GM23338 (cell line): ENCODE measurements around the gene SLC6A1. TPM values are rescaled to one million over a fixed set of nuclear protein-coding genes. Genes with fewer than 3 reads are reported as not detected.

Source experiments
- ATAC-seq: fragments of 200-7000 bp; cut with Tn5 transposase; 3 replicates; pipeline ENCODE4 v1.9.1; 2020
- DNase-seq: peaks from one replicate; pipeline ENCODE4 v3.0.0-alpha.2; 2015; ENCODE audit warnings: low spot score
- H2AFZ ChIP-seq: fragments of 200-600 bp; sonication (generic); 2 replicates; pipeline ENCODE4 v1.8.0; 2016; ENCODE audit warnings: antibody characterized with exemption, mild to moderate bottlenecking, moderate library complexity
- H3F3A ChIP-seq: fragments of 200-600 bp; sonication (generic); replicated peaks from 2 replicates; pipeline ENCODE4 v1.8.0; 2017; ENCODE audit warnings: antibody characterized with exemption, mixed run types, low read depth
- H3K27ac ChIP-seq: fragments of 200-600 bp; sonication (generic); 2 replicates; pipeline ENCODE4 v1.6.1; 2016; ENCODE audit warnings: low read depth
- H3K27me3 ChIP-seq: fragments of 200-600 bp; sonication (generic); 2 replicates; pipeline ENCODE4 v1.8.0; 2016; ENCODE audit warnings: mild to moderate bottlenecking, mixed run types, moderate library complexity; ENCODE audit not compliant: insufficient read depth
- H3K36me3 ChIP-seq: fragments of 200-600 bp; sonication (generic); 2 replicates; pipeline ENCODE4 v1.8.0; 2016; ENCODE audit warnings: mild to moderate bottlenecking; ENCODE audit not compliant: insufficient read depth
- H3K4me1 ChIP-seq: fragments of 200-600 bp; sonication (generic); 2 replicates; pipeline ENCODE4 v1.8.0; 2016; ENCODE audit warnings: mild to moderate bottlenecking, moderate library complexity; ENCODE audit not compliant: insufficient read depth
- H3K4me2 ChIP-seq: fragments of 200-600 bp; sonication (generic); 2 replicates; pipeline ENCODE4 v1.7.1; 2017; ENCODE audit warnings: mixed run types
- H3K4me3 ChIP-seq: fragments of 200-600 bp; sonication (generic); 2 replicates; pipeline ENCODE4 v1.6.1; 2016; ENCODE audit warnings: mixed run types
- H3K79me2 ChIP-seq: fragments of 200-600 bp; sonication (generic); replicated peaks from 2 replicates; pipeline ENCODE4 v1.8.0; 2017; ENCODE audit warnings: mild to moderate bottlenecking; ENCODE audit not compliant: insufficient read depth
- H3K9me2 ChIP-seq: fragments of 200-600 bp; sonication (generic); 2 replicates; pipeline ENCODE4 v1.8.0; 2017; ENCODE audit not compliant: insufficient read depth
- H4K20me1 ChIP-seq: fragments of 200-600 bp; sonication (generic); replicated peaks from 2 replicates; pipeline ENCODE4 v1.8.0; 2017; ENCODE audit warnings: mild to moderate bottlenecking; ENCODE audit not compliant: insufficient read depth
- H3K27ac Mint-ChIP-seq: 2 replicates; pipeline ENCODE4 v1.8.0; 2020; ENCODE audit warnings: inconsistent platforms, mild to moderate bottlenecking, moderate library complexity, mixed read lengths
- H3K27me3 Mint-ChIP-seq: 3 replicates; pipeline ENCODE4 v1.8.0; 2022; ENCODE audit warnings: low read depth, mild to moderate bottlenecking, moderate library complexity, mixed read lengths, inconsistent platforms; ENCODE audit not compliant: insufficient read depth, poor library complexity
- H3K36me3 Mint-ChIP-seq: 3 replicates; pipeline ENCODE4 v1.8.0; 2021; ENCODE audit warnings: low read depth, mild to moderate bottlenecking, inconsistent platforms, moderate library complexity, mixed read lengths
- H3K4me1 Mint-ChIP-seq: 3 replicates; pipeline ENCODE4 v1.8.0; 2020; ENCODE audit warnings: mild to moderate bottlenecking, inconsistent platforms, mixed read lengths
- H3K4me3 Mint-ChIP-seq: 3 replicates; pipeline ENCODE4 v1.8.0; 2021; ENCODE audit warnings: moderate library complexity, mild to moderate bottlenecking, inconsistent platforms, mixed read lengths
- H3K9me3 Mint-ChIP-seq: 3 replicates; pipeline ENCODE4 v1.8.0; 2020; ENCODE audit warnings: moderate library complexity, mild to moderate bottlenecking, inconsistent platforms, mixed read lengths
- CREB1 ChIP-seq: fragments of 250-450 bp; sonication (Bioruptor Pico); IDR thresholded peaks from 2 replicates; pipeline ENCODE4 v1.5.0; 2020; ENCODE audit warnings: low read depth, mild to moderate bottlenecking, moderate library complexity
- EZH2 ChIP-seq: fragments of 200-600 bp; sonication (generic); IDR thresholded peaks from one replicate; pipeline ENCODE4 v1.8.0; 2017; ENCODE audit warnings: antibody characterized with exemption, mild to moderate bottlenecking, low read depth; ENCODE audit not compliant: unreplicated experiment
- EZH2phosphoT487 ChIP-seq: fragments of 200-600 bp; sonication (generic); IDR thresholded peaks from one replicate; pipeline ENCODE4 v1.8.1; 2018; ENCODE audit warnings: antibody characterized with exemption; ENCODE audit not compliant: unreplicated experiment
- JUNB ChIP-seq: IDR thresholded peaks from one replicate; pipeline ENCODE4 v1.6.1; 2016; ENCODE audit warnings: antibody characterized with exemption; ENCODE audit not compliant: unreplicated experiment
- NANOG ChIP-seq: IDR thresholded peaks from 2 replicates; pipeline ENCODE4 v1.6.1; 2016; ENCODE audit warnings: antibody characterized with exemption, borderline replicate concordance
- POLR2AphosphoS5 ChIP-seq: IDR thresholded peaks from 2 replicates; pipeline ENCODE4 v1.6.1; 2016; ENCODE audit warnings: antibody characterized with exemption, low read depth
- STAT1 ChIP-seq: IDR thresholded peaks from one replicate; pipeline ENCODE4 v1.6.1; 2016; ENCODE audit warnings: antibody characterized with exemption; ENCODE audit not compliant: unreplicated experiment
- ZNF114 ChIP-seq: fragments of 250-450 bp; sonication (Bioruptor Pico); IDR thresholded peaks from 2 replicates; pipeline ENCODE4 v1.5.0; 2020; ENCODE audit warnings: mild to moderate bottlenecking, moderate library complexity
- ZNF331 ChIP-seq: fragments of 250-450 bp; sonication (Bioruptor Pico); IDR thresholded peaks from 2 replicates; pipeline ENCODE4 v1.5.0; 2020; ENCODE audit warnings: low read depth, mild to moderate bottlenecking, moderate library complexity
- ZNF462 ChIP-seq: fragments of 250-450 bp; sonication (Bioruptor Pico); IDR thresholded peaks from 2 replicates; pipeline ENCODE4 v1.5.0; 2020; ENCODE audit warnings: mild to moderate bottlenecking, moderate library complexity
- polyA plus RNA-seq: library from polyadenylated mRNA; unstranded; fragments of >200 nt; fragmentation: Nextera tagmentation; extraction: Ambion mirVana; gene quantifications from 2 replicates; pipeline ENCODE4 v1.2.1, GENCODE V29; 2016
- total RNA-seq: library from RNA; depleted of rRNA; stranded (reverse); fragments of >200 nt; shearing (Covaris generic); gene quantifications from 2 replicates; pipeline ENCODE4 v1.2.3, GENCODE V29; 2014
- TF ChIP-seq, protein P1 (sequence below), 2 experiments: fragments of 200-600 bp in 1 of 2; sonication (generic) in 1 of 2; conservative IDR thresholded peaks; 2 replicates each; pipeline versions ENCODE4 v1.5.1 to v1.6.1; 2016 to 2017; ENCODE audit warnings: antibody characterized with exemption in 2 of 2, low read depth in 2 of 2, mild to moderate bottlenecking in 2 of 2, moderate library complexity in 1 of 2
- TF ChIP-seq, protein P2 (sequence below): IDR thresholded peaks from one replicate; pipeline ENCODE4 v1.6.1; 2018; ENCODE audit warnings: antibody characterized with exemption; ENCODE audit not compliant: unreplicated experiment
- TF ChIP-seq, protein P3 (sequence below): IDR thresholded peaks from 2 replicates; pipeline ENCODE4 v1.6.1; 2016; ENCODE audit warnings: antibody characterized with exemption

The SLC6A1 gene
- total and polyA plus RNA-seq, 2 experiments from 2014 or later, result 0.16 to 0.28 TPM

GRCh38 chr3:10978956-10979355, 13.6 kb upstream of the SLC6A1 start:
- Mint-ChIP-seq H3K27me3 (peaks cover 5% of the 10 kb centered on the region), H3K4me1 (peaks cover 28% of the 10 kb centered on the region), H3K27ac (no peak overlapping the region), H3K36me3 (no peaks in the 10 kb centered on the region), H3K4me3 (no peak overlapping the region; the same call in 2 of the 3 replicates), H3K9me3 (no peaks in the 10 kb centered on the region)
- no peaks in the 10 kb centered on the region for H3K27me3 ChIP-seq
- no peak overlapping the region for H3K27ac ChIP-seq
- H3K4me1 ChIP-seq, result peaks cover 13% of the 10 kb centered on the region
- DNase-seq, result no peak
- H3K4me2 ChIP-seq, result no peak overlapping the region
- no peaks in the 10 kb centered on the region for H3K36me3 ChIP-seq
- H3K79me2 ChIP-seq, result no peaks in the 10 kb centered on the region
- no peaks in the 10 kb centered on the region for H4K20me1 ChIP-seq
- no peak for TF ChIP-seq EZH2phosphoT487
- TF ChIP-seq ZNF114, result no peak
- no peak for TF ChIP-seq CREB1 (CRISPR knock-in tag)
- TF ChIP-seq POLR2AphosphoS5, result no peak
- TF ChIP-seq, protein P1, sequence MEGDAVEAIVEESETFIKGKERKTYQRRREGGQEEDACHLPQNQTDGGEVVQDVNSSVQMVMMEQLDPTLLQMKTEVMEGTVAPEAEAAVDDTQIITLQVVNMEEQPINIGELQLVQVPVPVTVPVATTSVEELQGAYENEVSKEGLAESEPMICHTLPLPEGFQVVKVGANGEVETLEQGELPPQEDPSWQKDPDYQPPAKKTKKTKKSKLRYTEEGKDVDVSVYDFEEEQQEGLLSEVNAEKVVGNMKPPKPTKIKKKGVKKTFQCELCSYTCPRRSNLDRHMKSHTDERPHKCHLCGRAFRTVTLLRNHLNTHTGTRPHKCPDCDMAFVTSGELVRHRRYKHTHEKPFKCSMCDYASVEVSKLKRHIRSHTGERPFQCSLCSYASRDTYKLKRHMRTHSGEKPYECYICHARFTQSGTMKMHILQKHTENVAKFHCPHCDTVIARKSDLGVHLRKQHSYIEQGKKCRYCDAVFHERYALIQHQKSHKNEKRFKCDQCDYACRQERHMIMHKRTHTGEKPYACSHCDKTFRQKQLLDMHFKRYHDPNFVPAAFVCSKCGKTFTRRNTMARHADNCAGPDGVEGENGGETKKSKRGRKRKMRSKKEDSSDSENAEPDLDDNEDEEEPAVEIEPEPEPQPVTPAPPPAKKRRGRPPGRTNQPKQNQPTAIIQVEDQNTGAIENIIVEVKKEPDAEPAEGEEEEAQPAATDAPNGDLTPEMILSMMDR (conservative IDR thresholded peaks at IDR 0.05; ENCODE audit: low read depth in 2 of 2), result no peak
- TF ChIP-seq NANOG, result no peak
- TF ChIP-seq ZNF462 (CRISPR knock-in tag), result no peak
- TF ChIP-seq, protein P2, sequence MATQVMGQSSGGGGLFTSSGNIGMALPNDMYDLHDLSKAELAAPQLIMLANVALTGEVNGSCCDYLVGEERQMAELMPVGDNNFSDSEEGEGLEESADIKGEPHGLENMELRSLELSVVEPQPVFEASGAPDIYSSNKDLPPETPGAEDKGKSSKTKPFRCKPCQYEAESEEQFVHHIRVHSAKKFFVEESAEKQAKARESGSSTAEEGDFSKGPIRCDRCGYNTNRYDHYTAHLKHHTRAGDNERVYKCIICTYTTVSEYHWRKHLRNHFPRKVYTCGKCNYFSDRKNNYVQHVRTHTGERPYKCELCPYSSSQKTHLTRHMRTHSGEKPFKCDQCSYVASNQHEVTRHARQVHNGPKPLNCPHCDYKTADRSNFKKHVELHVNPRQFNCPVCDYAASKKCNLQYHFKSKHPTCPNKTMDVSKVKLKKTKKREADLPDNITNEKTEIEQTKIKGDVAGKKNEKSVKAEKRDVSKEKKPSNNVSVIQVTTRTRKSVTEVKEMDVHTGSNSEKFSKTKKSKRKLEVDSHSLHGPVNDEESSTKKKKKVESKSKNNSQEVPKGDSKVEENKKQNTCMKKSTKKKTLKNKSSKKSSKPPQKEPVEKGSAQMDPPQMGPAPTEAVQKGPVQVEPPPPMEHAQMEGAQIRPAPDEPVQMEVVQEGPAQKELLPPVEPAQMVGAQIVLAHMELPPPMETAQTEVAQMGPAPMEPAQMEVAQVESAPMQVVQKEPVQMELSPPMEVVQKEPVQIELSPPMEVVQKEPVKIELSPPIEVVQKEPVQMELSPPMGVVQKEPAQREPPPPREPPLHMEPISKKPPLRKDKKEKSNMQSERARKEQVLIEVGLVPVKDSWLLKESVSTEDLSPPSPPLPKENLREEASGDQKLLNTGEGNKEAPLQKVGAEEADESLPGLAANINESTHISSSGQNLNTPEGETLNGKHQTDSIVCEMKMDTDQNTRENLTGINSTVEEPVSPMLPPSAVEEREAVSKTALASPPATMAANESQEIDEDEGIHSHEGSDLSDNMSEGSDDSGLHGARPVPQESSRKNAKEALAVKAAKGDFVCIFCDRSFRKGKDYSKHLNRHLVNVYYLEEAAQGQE, result no peak
- no peak for TF ChIP-seq ZNF331 (CRISPR knock-in tag)
- TF ChIP-seq JUNB, result no peak
- no peak for TF ChIP-seq STAT1
- TF ChIP-seq, protein P3, sequence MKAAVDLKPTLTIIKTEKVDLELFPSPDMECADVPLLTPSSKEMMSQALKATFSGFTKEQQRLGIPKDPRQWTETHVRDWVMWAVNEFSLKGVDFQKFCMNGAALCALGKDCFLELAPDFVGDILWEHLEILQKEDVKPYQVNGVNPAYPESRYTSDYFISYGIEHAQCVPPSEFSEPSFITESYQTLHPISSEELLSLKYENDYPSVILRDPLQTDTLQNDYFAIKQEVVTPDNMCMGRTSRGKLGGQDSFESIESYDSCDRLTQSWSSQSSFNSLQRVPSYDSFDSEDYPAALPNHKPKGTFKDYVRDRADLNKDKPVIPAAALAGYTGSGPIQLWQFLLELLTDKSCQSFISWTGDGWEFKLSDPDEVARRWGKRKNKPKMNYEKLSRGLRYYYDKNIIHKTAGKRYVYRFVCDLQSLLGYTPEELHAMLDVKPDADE, result no peak
- no peak for TF ChIP-seq EZH2
- ATAC-seq, result no peak
- no peak overlapping the region for H3K4me3 ChIP-seq
- H2AFZ ChIP-seq, result no peak overlapping the region
- H3F3A ChIP-seq, result no peaks in the 10 kb centered on the region
- H3K9me2 ChIP-seq, result no peaks in the 10 kb centered on the region
